AG09309 (cell line): ENCODE data around the gene ALX3.

Experiments used
- DNase-seq: peaks from one replicate; pipeline ENCODE4 v3.0.0-alpha.2; 2010; ENCODE audit warnings: low read depth
- H3K4me3 ChIP-seq: 2 replicates; pipeline ENCODE4 v1.5.1; 2011; ENCODE audit warnings: mild to moderate bottlenecking, low read depth, low read length, moderate library complexity; ENCODE audit not compliant: control insufficient read depth
- CTCF ChIP-seq: IDR thresholded peaks from 2 replicates; pipeline ENCODE4 v1.5.1; 2011; ENCODE audit warnings: mild to moderate bottlenecking, low read depth, low read length, inconsistent platforms; ENCODE audit not compliant: insufficient read depth, control insufficient read depth; ENCODE audit errors: missing control alignments

The ALX3 gene

GRCh38 chr1:110070671-110071242 lies at the start of gene ALX3:
ALX3 (minus strand) TSS chr1:110070672; CDS start chr1:110070612, 60 bp downstream.
- DNase-seq, result no peak
- H3K4me3 ChIP-seq, result no peak within 1 kb of the TSS

GRCh38 chr1:110119843-110120242 lies 49.4 kb upstream of the ALX3 start:
- no peak for TF ChIP-seq CTCF
- no peak overlapping the region for H3K4me3 ChIP-seq
- DNase-seq, result no peak

More at GRCh38 chr1:110070671-110071242, at the start of gene ALX3:
- TF ChIP-seq CTCF, result no peak

- no peak for DNase-seq
- TF ChIP-seq CTCF, result no peak
- H3K4me3 ChIP-seq, result no peak overlapping the region
Measured at GRCh38 chr1:110118636-110119396, 48.3 kb upstream of the ALX3 start.

- no peak for TF ChIP-seq CTCF
- no peak overlapping the region for H3K4me3 ChIP-seq
- DNase-seq, result no peak
Measured at GRCh38 chr1:110114784-110115183, 44.3 kb upstream of the ALX3 start.

- TF ChIP-seq CTCF, result no peak
- no peak overlapping the region for H3K4me3 ChIP-seq
- no peak for DNase-seq
Measured at GRCh38 chr1:110114173-110114572, 43.7 kb upstream of the ALX3 start.

GRCh38 chr1:110113551-110113950 lies 43.1 kb upstream of the ALX3 start:
- no peak for TF ChIP-seq CTCF
- H3K4me3 ChIP-seq, result no peak overlapping the region
- DNase-seq, result no peak

- H3K4me3 ChIP-seq, result no peak overlapping the region
- no peak for DNase-seq
- no peak for TF ChIP-seq CTCF
Measured at GRCh38 chr1:110112656-110113055, 42.2 kb upstream of the ALX3 start.
